IMR-90 (cell line): ENCODE data around the gene NHEJ1. TPM values are rescaled to one million over a fixed set of nuclear protein-coding genes. Genes with fewer than 3 reads are reported as not detected.

Experiments used
- ATAC-seq: fragments of 200-7000 bp; cut with Tn5 transposase; 2 replicates; pipeline ENCODE4 v1.9.1; 2020; ENCODE audit warnings: low read depth, mild to moderate bottlenecking, moderate library complexity
- BruUV-seq: library from RNA; stranded (reverse); fragments of 400-500 nt; replicated peaks from 2 replicates; lab custom pipeline; 2021; lab: Mats Ljungman, UMichigan
- CTCF ChIA-PET: fragments of 300-600 bp; formaldehyde crosslinking; extraction: SDS; loops from one replicate; lab custom pipeline; 2021; ENCODE audit warnings: antibody characterized with exemption; lab: Yijun Ruan, JAX
- POLR2A ChIA-PET: fragments of 300-600 bp; sonication (Branson Sonifier 250); formaldehyde crosslinking; loops from one replicate; lab custom pipeline; 2022; ENCODE audit warnings: antibody characterized with exemption; ENCODE audit not compliant: unreplicated experiment; lab: Charles Lee
- DNase-seq: peaks from one replicate; pipeline ENCODE4 v3.0.0; 2013
- H2AFZ ChIP-seq: replicated peaks from 2 replicates; pipeline ENCODE3; 2013; ENCODE audit warnings: low read length, mild to moderate bottlenecking; ENCODE audit not compliant: poor library complexity
- H2AK5ac ChIP-seq: 2 replicates; pipeline ENCODE4 v1.6.1; 2013; ENCODE audit warnings: low read depth, low read length, inconsistent platforms
- H2AK9ac ChIP-seq: replicated peaks from 2 replicates; pipeline ENCODE3; 2013; ENCODE audit warnings: mild to moderate bottlenecking, low read depth, low read length, moderate library complexity; ENCODE audit not compliant: poor library complexity
- H2BK120ac ChIP-seq: 2 replicates; pipeline ENCODE4 v1.6.1; 2013; ENCODE audit warnings: low read depth, low read length, inconsistent platforms
- H2BK15ac ChIP-seq: 3 replicates; pipeline ENCODE4 v1.6.1; 2013; ENCODE audit warnings: low read depth, low read length, inconsistent platforms
- H2BK20ac ChIP-seq: 2 replicates; pipeline ENCODE4 v1.6.1; 2013; ENCODE audit warnings: low read depth, mild to moderate bottlenecking, inconsistent platforms, low read length, moderate library complexity
- H2BK5ac ChIP-seq: 2 replicates; pipeline ENCODE4 v1.6.1; 2013; ENCODE audit warnings: mild to moderate bottlenecking, low read depth, low read length, inconsistent platforms; ENCODE audit not compliant: poor library complexity, severe bottlenecking
- H3K14ac ChIP-seq: replicated peaks from 2 replicates; pipeline ENCODE4 v1.6.1; 2013; ENCODE audit warnings: low read depth, low read length, inconsistent platforms
- H3K18ac ChIP-seq: 2 replicates; pipeline ENCODE4 v1.6.1; 2013; ENCODE audit warnings: low read depth, low read length, control low read depth
- H3K23ac ChIP-seq: 2 replicates; pipeline ENCODE4 v1.6.1; 2013; ENCODE audit warnings: low read depth, low read length, inconsistent platforms
- H3K27ac ChIP-seq: 2 replicates; pipeline ENCODE4 v1.5.1; 2013; ENCODE audit warnings: mild to moderate bottlenecking, control low read depth, low read length; ENCODE audit not compliant: insufficient read depth
- H3K27me3 ChIP-seq: 2 replicates; pipeline ENCODE4 v1.6.1; 2013; ENCODE audit warnings: low read length; ENCODE audit not compliant: control insufficient read depth, insufficient read depth
- H3K36me3 ChIP-seq: 2 replicates; pipeline ENCODE4 v1.6.1; 2013; ENCODE audit warnings: low read length, mixed read lengths; ENCODE audit not compliant: control insufficient read depth, insufficient read depth
- H3K4ac ChIP-seq: 2 replicates; pipeline ENCODE4 v1.6.1; 2013; ENCODE audit warnings: low read depth, low read length, inconsistent platforms
- H3K4me1 ChIP-seq: 2 replicates; pipeline ENCODE4 v1.6.1; 2013; ENCODE audit warnings: low read length, mixed read lengths; ENCODE audit not compliant: control insufficient read depth, insufficient read depth
- H3K4me2 ChIP-seq: 2 replicates; pipeline ENCODE4 v1.6.1; 2013; ENCODE audit warnings: low read depth, mild to moderate bottlenecking, control low read depth, low read length, moderate library complexity
- H3K4me3 ChIP-seq: 2 replicates; pipeline ENCODE4 v1.5.1; 2013; ENCODE audit warnings: low read depth, mild to moderate bottlenecking, control low read depth, low read length, moderate library complexity; ENCODE audit not compliant: insufficient read depth
- H3K56ac ChIP-seq: 2 replicates; pipeline ENCODE4 v1.6.1; 2013; ENCODE audit warnings: low read length, inconsistent platforms; ENCODE audit not compliant: insufficient read depth; ENCODE audit errors: extremely low read depth
- H3K79me1 ChIP-seq, 2 experiments: 2 replicates each; pipeline ENCODE4 v1.6.1; 2013; ENCODE audit warnings: low read length in 2 of 2, inconsistent platforms in 1 of 2, low read depth in 1 of 2
- H3K9ac ChIP-seq: 2 replicates; pipeline ENCODE4 v1.6.1; 2013; ENCODE audit warnings: low read depth, low read length, control low read depth
- H3K9me1 ChIP-seq: 2 replicates; pipeline ENCODE4 v1.6.1; 2013; ENCODE audit warnings: low read length, inconsistent platforms; ENCODE audit not compliant: insufficient read depth
- H3K9me3 ChIP-seq: 2 replicates; pipeline ENCODE4 v1.6.1; 2013; ENCODE audit warnings: low read length; ENCODE audit not compliant: control insufficient read depth, insufficient read depth
- H4K20me1 ChIP-seq: 2 replicates; pipeline ENCODE4 v1.6.1; 2013; ENCODE audit warnings: low read length, inconsistent platforms; ENCODE audit not compliant: insufficient read depth
- H4K5ac ChIP-seq: 2 replicates; pipeline ENCODE4 v1.6.1; 2013; ENCODE audit warnings: mild to moderate bottlenecking, low read depth, low read length, control low read depth
- H4K8ac ChIP-seq, 2 experiments: 2 replicates each; pipeline ENCODE4 v1.6.1; 2013; ENCODE audit warnings: low read depth in 2 of 2, low read length in 2 of 2, control low read depth in 1 of 2, inconsistent platforms in 1 of 2
- H4K91ac ChIP-seq: 2 replicates; pipeline ENCODE4 v1.6.1; 2013; ENCODE audit warnings: low read depth, low read length, inconsistent platforms; ENCODE audit not compliant: insufficient read depth
- CHD1 ChIP-seq: IDR thresholded peaks from 2 replicates; pipeline ENCODE4 v1.6.1; 2012; ENCODE audit warnings: low read depth, low read length, improper control_type of control experiment
- CTCF ChIP-seq: conservative IDR thresholded peaks from 2 replicates; pipeline ENCODE4 v1.5.1; 2012; ENCODE audit warnings: mild to moderate bottlenecking, low read depth, low read length, improper control_type of control experiment
- ELK1 ChIP-seq: fragments of 150-350 bp; IDR thresholded peaks from 2 replicates; pipeline ENCODE4 v1.6.1; 2016; ENCODE audit warnings: low read depth, mild to moderate bottlenecking, low read length, moderate library complexity, borderline replicate concordance
- FOS ChIP-seq: fragments of 150-350 bp; IDR thresholded peaks from 2 replicates; pipeline ENCODE4 v1.6.1; 2016; ENCODE audit warnings: low read depth, low read length
- MAFK ChIP-seq: IDR thresholded peaks from 2 replicates; pipeline ENCODE4 v1.6.1; 2012; ENCODE audit warnings: low read depth, low read length, improper control_type of control experiment
- MAZ ChIP-seq: IDR thresholded peaks from 2 replicates; pipeline ENCODE4 v1.6.1; 2012; ENCODE audit warnings: low read depth, mild to moderate bottlenecking, low read length, improper control_type of control experiment, moderate library complexity, borderline replicate concordance
- NFE2L2 ChIP-seq: fragments of 150-350 bp; IDR thresholded peaks from 2 replicates; pipeline ENCODE4 v1.6.1; 2016; ENCODE audit warnings: low read depth, mild to moderate bottlenecking, low read length
- POLR2A ChIP-seq: IDR thresholded peaks from 2 replicates; pipeline ENCODE4 v1.6.1; 2012; ENCODE audit warnings: mild to moderate bottlenecking, low read depth, low read length
- RAD21 ChIP-seq: IDR thresholded peaks from 2 replicates; pipeline ENCODE4 v1.6.1; 2012; ENCODE audit warnings: low read length, improper control_type of control experiment
- RCOR1 ChIP-seq: IDR thresholded peaks from 2 replicates; pipeline ENCODE4 v1.6.1; 2012; ENCODE audit warnings: mild to moderate bottlenecking, low read length, improper control_type of control experiment; ENCODE audit not compliant: insufficient replicate concordance
- USF2 ChIP-seq: fragments of 150-350 bp; IDR thresholded peaks from 2 replicates; pipeline ENCODE4 v1.6.1; 2017; ENCODE audit warnings: mild to moderate bottlenecking, antibody characterized with exemption, low read length, low read depth
- dilution Hi-C: fragments of 300-500 bp; cut with HindIII; formaldehyde crosslinking; loops from one replicate; pipeline ENCODE4 v1.14.3; 2018; ENCODE audit warnings: low sequenced_read_pairs; ENCODE audit not compliant: unreplicated experiment
- in situ Hi-C: fragments of 300-500 bp; cut with MboI; formaldehyde crosslinking; loops from 3 replicates; pipeline ENCODE4 v1.14.3; 2019; ENCODE audit warnings: low sequenced_read_pairs, inconsistent platforms, mixed read lengths
- intact Hi-C: fragments of 100-400 bp; cut with micrococcal nuclease; formaldehyde crosslinking; loops from 2 replicates; pipeline ENCODE4 v1.10.0; 2022
- polyA plus RNA-seq, 3 experiments: library from polyadenylated mRNA; depleted of rRNA; stranded (reverse); fragments of >200 nt; gene quantifications; 2 replicates each; pipeline ENCODE4 v1.2.3, GENCODE V29; 2012; ENCODE audit warnings: low replicate concordance in 1 of 3
- total RNA-seq: library from RNA; depleted of rRNA; stranded (reverse); fragments of >200 nt; gene quantifications from 2 replicates; pipeline ENCODE4 v1.2.3, GENCODE V29; 2012

NHEJ1 gene
- total and polyA plus RNA-seq, 2 of the 4 experiments (the other 2 are of a cell fraction), result 12.5 to 23.1 TPM

- Histone ChIP-seq H3K56ac (no peak overlapping the region), H4K20me1 (no peaks in the 10 kb centered on the region; the same call in 1 of the 2 replicates), H2AK9ac (no peak overlapping the region), H3K18ac (no peak overlapping the region), H3K4me2 (no peak overlapping the region), H3K27me3 (no peaks in the 10 kb centered on the region; the same call in none of the 2 replicates), H2BK15ac (no peak overlapping the region), H3K9ac (no peak overlapping the region), H3K9me1 (peaks cover 1% of the 10 kb centered on the region; the same call in 1 of the 2 replicates), H2BK120ac (no peak overlapping the region), H4K91ac (no peak overlapping the region), H2BK20ac (no peak overlapping the region), H3K4me3 (no peak overlapping the region), H4K8ac (no peak overlapping the region), H3K27ac (no peak overlapping the region), H3K79me1 (no peaks in the 10 kb centered on the region), H3K4me1 (no peaks in the 10 kb centered on the region), H3K36me3 (no peaks in the 10 kb centered on the region), H4K5ac (no peak overlapping the region), H2BK5ac (no peak overlapping the region), H2AK5ac (no peak overlapping the region), H3K9me3 (no peaks in the 10 kb centered on the region), H2AFZ (no peak overlapping the region), H3K14ac (no peak overlapping the region), H3K4ac (no peak overlapping the region), H3K23ac (no peak overlapping the region)
- BruUV-seq, result no TSS peak
- DNase-seq (no peak), ATAC-seq (no peak)
- POLR2A ChIA-PET, result no interaction called here
- intact Hi-C loops, result no loop called here
- CTCF ChIA-PET, result interaction anchor here (0.7 to 2.5 kb wide), 5 partner anchors 8 to 34 kb away, joined by 3 to 9 read pairs (median 6); no protein-coding TSS in a partner anchor
- dilution Hi-C loops, result no loop called here
- in situ Hi-C loops, result no loop called here
- no peak for TF ChIP-seq USF2
- TF ChIP-seq NFE2L2, result no peak
- no peak for TF ChIP-seq MAZ
- no peak for TF ChIP-seq CTCF
- no peak for TF ChIP-seq CHD1
- TF ChIP-seq MAFK, result no peak
- no peak for TF ChIP-seq FOS
- TF ChIP-seq ELK1, result no peak
- no peak for TF ChIP-seq RCOR1
- TF ChIP-seq POLR2A, result no peak
- no peak for TF ChIP-seq RAD21
Measured at GRCh38 chr2:219084791-219085190, 75.8 kb downstream of the NHEJ1 start.
